HEK293 (cell line): Measurements from ENCODE around the gene KREMEN2.
A peak's percentile ranks its signal among the peaks of the same experiment; 100 is the strongest.

Experiments used
- EGR2 ChIP-seq: fragments of 450-650 bp; formaldehyde crosslinking; IDR thresholded peaks from 2 replicates; pipeline ENCODE4 v1.5.1; 2016; ENCODE audit warnings: low read depth, missing biosample characterization, missing genetic modification characterization
- KLF7 ChIP-seq: fragments of 450-650 bp; formaldehyde crosslinking; IDR thresholded peaks from 2 replicates; pipeline ENCODE4 v1.5.1; 2016; ENCODE audit warnings: missing biosample characterization, missing genetic modification characterization, borderline replicate concordance
- YY1 ChIP-seq: fragments of 450-650 bp; formaldehyde crosslinking; IDR thresholded peaks from 2 replicates; pipeline ENCODE4 v1.5.1; 2018; ENCODE audit warnings: missing biosample characterization, missing genetic modification characterization
- ZBTB17 ChIP-seq: fragments of 450-650 bp; formaldehyde crosslinking; IDR thresholded peaks from 2 replicates; pipeline ENCODE4 v1.5.1; 2016; ENCODE audit warnings: missing biosample characterization, missing genetic modification characterization
- ZEB2 ChIP-seq: fragments of 450-650 bp; formaldehyde crosslinking; IDR thresholded peaks from 2 replicates; pipeline ENCODE4 v1.5.1; 2016; ENCODE audit warnings: missing biosample characterization, missing genetic modification characterization
- ZNF121 ChIP-seq: fragments of 450-650 bp; formaldehyde crosslinking; IDR thresholded peaks from 2 replicates; pipeline ENCODE4 v1.5.1; 2016; ENCODE audit warnings: missing biosample characterization, missing genetic modification characterization
- ZNF146 ChIP-seq: fragments of 450-650 bp; formaldehyde crosslinking; IDR thresholded peaks from 2 replicates; pipeline ENCODE4 v1.5.1; 2016; ENCODE audit warnings: missing biosample characterization, missing genetic modification characterization
- ZNF155 ChIP-seq: fragments of 450-650 bp; formaldehyde crosslinking; IDR thresholded peaks from 2 replicates; pipeline ENCODE4 v1.5.1; 2016; ENCODE audit warnings: missing biosample characterization, missing genetic modification characterization
- ZNF23 ChIP-seq: fragments of 450-650 bp; formaldehyde crosslinking; IDR thresholded peaks from 2 replicates; pipeline ENCODE4 v1.5.1; 2016; ENCODE audit warnings: missing biosample characterization, missing genetic modification characterization, borderline replicate concordance
- ZNF239 ChIP-seq: fragments of 450-650 bp; formaldehyde crosslinking; IDR thresholded peaks from 2 replicates; pipeline ENCODE4 v1.5.1; 2016; ENCODE audit warnings: missing biosample characterization, missing genetic modification characterization
- ZNF248 ChIP-seq: fragments of 450-650 bp; formaldehyde crosslinking; IDR thresholded peaks from 2 replicates; pipeline ENCODE4 v1.5.1; 2017; ENCODE audit warnings: missing biosample characterization, missing genetic modification characterization
- ZNF423 ChIP-seq: fragments of 450-650 bp; formaldehyde crosslinking; IDR thresholded peaks from 2 replicates; pipeline ENCODE4 v1.5.1; 2016; ENCODE audit warnings: missing biosample characterization, missing genetic modification characterization
- ZNF473 ChIP-seq: fragments of 450-650 bp; formaldehyde crosslinking; IDR thresholded peaks from 2 replicates; pipeline ENCODE4 v1.5.1; 2017; ENCODE audit warnings: missing biosample characterization, missing genetic modification characterization
- ZNF514 ChIP-seq: fragments of 450-650 bp; formaldehyde crosslinking; IDR thresholded peaks from 2 replicates; pipeline ENCODE4 v1.5.1; 2016; ENCODE audit warnings: missing biosample characterization, missing genetic modification characterization
- ZNF530 ChIP-seq: fragments of 450-650 bp; formaldehyde crosslinking; IDR thresholded peaks from 2 replicates; pipeline ENCODE4 v1.5.1; 2016; ENCODE audit warnings: low read depth, missing biosample characterization, missing genetic modification characterization
- ZNF585B ChIP-seq: fragments of 450-650 bp; formaldehyde crosslinking; IDR thresholded peaks from 2 replicates; pipeline ENCODE4 v1.5.1; 2016; ENCODE audit warnings: missing biosample characterization, missing genetic modification characterization
- ZNF654 ChIP-seq: fragments of 450-650 bp; formaldehyde crosslinking; IDR thresholded peaks from 2 replicates; pipeline ENCODE4 v1.5.1; 2016; ENCODE audit warnings: low read depth, missing biosample characterization, missing genetic modification characterization
- TF ChIP-seq, protein P1 (sequence below): fragments of 450-650 bp; IDR thresholded peaks from 2 replicates; pipeline ENCODE4 v1.5.1; 2018; ENCODE audit warnings: missing biosample characterization, missing genetic modification characterization
- TF ChIP-seq, protein P2 (sequence below): fragments of 450-650 bp; formaldehyde crosslinking; conservative IDR thresholded peaks from 2 replicates; pipeline ENCODE4 v1.5.1; 2016; ENCODE audit warnings: low read depth, missing biosample characterization, missing genetic modification characterization
- TF ChIP-seq, protein P3 (sequence below): fragments of 450-650 bp; formaldehyde crosslinking; IDR thresholded peaks from 2 replicates; pipeline ENCODE4 v1.5.1; 2016; ENCODE audit warnings: missing biosample characterization, missing genetic modification characterization
- TF ChIP-seq, protein P4 (sequence below): fragments of 450-650 bp; formaldehyde crosslinking; IDR thresholded peaks from 2 replicates; pipeline ENCODE4 v1.5.1; 2016; ENCODE audit warnings: missing biosample characterization, missing genetic modification characterization
- TF ChIP-seq, protein P5 (sequence below): fragments of 450-650 bp; formaldehyde crosslinking; IDR thresholded peaks from 2 replicates; pipeline ENCODE4 v1.5.1; 2017; ENCODE audit warnings: missing biosample characterization, missing genetic modification characterization
- TF ChIP-seq, protein P6 (sequence below): fragments of 450-650 bp; formaldehyde crosslinking; IDR thresholded peaks from 2 replicates; pipeline ENCODE4 v1.5.1; 2016; ENCODE audit warnings: missing biosample characterization, missing genetic modification characterization

Gene KREMEN2

DNA sequence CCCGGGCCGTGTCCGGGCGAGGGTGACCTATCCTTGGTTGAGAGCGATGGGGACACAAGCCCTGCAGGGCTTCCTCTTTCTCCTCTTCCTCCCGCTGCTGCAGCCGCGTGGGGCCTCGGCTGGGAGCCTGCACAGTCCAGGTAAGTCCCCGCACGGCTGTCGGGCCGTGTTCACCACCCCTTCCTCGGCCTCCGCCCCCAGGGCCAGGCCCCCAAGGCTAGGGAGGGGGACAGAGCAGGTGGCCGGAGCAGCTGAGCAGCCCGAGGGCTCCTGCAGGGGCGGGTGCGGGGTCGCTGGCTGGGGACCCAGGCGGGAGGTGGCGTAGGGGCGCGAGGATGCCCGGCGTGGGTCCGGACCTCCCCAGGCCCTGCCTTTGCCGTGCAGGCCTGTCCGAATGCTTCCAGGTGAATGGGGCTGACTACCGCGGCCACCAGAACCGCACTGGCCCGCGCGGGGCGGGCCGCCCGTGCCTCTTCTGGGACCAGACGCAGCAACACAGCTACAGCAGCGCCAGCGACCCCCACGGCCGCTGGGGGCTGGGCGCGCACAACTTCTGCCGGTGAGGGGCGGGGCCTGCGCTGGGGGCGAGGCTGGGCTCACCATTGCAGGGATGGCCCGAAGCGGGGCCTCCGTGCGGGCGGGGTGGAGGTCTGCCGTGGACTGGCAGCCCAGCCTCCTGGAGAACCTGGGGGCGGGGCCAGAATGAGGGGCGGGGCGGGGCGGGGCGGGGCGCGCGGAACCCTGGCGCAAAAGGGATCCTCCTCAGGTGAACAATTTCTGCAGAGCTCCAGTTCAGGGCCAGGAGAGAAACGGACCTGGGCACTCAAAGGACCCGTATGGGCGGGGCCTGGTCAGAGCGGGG lies 631 bp downstream of the KREMEN2 start (continued):
- TF ChIP-seq ZBTB17 (no peak), ZNF473 (tag by site-specific recombination) (no peak), EGR2 (tag by site-specific recombination) (peak; percentile 31; the same call in 1 of the 2 replicates), ZNF146 (tag by site-specific recombination) (no peak), ZNF423 (tag by site-specific recombination) (no peak), ZEB2 (tag by site-specific recombination) (peak; percentile 74), ZNF585B (tag by site-specific recombination) (no peak), ZNF121 (tag by site-specific recombination) (no peak), YY1 (tag by site-specific recombination) (no peak), ZNF514 (tag by site-specific recombination) (no peak), ZNF155 (no peak), ZNF23 (no peak), KLF7 (tag by site-specific recombination) (no peak), ZNF654 (no peak), ZNF530 (tag by site-specific recombination) (no peak), ZNF239 (tag by site-specific recombination) (no peak), ZNF248 (tag by site-specific recombination) (no peak)
- TF ChIP-seq, protein P1, sequence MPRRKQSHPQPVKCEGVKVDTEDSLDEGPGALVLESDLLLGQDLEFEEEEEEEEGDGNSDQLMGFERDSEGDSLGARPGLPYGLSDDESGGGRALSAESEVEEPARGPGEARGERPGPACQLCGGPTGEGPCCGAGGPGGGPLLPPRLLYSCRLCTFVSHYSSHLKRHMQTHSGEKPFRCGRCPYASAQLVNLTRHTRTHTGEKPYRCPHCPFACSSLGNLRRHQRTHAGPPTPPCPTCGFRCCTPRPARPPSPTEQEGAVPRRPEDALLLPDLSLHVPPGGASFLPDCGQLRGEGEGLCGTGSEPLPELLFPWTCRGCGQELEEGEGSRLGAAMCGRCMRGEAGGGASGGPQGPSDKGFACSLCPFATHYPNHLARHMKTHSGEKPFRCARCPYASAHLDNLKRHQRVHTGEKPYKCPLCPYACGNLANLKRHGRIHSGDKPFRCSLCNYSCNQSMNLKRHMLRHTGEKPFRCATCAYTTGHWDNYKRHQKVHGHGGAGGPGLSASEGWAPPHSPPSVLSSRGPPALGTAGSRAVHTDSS, result peak; percentile 75
- TF ChIP-seq, protein P2, sequence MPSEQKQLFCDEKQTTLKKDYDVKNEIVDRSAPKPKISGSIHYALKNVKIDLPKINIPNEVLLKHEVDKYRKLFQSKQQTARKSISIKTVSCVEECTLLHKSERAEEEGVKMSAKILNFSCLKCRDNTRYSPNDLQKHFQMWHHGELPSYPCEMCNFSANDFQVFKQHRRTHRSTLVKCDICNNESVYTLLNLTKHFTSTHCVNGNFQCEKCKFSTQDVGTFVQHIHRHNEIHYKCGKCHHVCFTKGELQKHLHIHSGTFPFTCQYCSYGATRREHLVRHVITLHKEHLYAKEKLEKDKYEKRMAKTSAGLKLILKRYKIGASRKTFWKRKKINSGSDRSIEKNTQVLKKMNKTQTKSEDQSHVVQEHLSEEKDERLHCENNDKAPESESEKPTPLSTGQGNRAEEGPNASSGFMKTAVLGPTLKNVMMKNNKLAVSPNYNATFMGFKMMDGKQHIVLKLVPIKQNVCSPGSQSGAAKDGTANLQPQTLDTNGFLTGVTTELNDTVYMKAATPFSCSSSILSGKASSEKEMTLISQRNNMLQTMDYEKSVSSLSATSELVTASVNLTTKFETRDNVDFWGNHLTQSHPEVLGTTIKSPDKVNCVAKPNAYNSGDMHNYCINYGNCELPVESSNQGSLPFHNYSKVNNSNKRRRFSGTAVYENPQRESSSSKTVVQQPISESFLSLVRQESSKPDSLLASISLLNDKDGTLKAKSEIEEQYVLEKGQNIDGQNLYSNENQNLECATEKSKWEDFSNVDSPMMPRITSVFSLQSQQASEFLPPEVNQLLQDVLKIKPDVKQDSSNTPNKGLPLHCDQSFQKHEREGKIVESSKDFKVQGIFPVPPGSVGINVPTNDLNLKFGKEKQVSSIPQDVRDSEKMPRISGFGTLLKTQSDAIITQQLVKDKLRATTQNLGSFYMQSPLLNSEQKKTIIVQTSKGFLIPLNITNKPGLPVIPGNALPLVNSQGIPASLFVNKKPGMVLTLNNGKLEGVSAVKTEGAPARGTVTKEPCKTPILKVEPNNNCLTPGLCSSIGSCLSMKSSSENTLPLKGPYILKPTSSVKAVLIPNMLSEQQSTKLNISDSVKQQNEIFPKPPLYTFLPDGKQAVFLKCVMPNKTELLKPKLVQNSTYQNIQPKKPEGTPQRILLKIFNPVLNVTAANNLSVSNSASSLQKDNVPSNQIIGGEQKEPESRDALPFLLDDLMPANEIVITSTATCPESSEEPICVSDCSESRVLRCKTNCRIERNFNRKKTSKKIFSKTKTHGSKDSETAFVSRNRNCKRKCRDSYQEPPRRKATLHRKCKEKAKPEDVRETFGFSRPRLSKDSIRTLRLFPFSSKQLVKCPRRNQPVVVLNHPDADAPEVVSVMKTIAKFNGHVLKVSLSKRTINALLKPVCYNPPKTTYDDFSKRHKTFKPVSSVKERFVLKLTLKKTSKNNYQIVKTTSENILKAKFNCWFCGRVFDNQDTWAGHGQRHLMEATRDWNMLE (tag by site-specific recombination), result no peak
- TF ChIP-seq, protein P3, sequence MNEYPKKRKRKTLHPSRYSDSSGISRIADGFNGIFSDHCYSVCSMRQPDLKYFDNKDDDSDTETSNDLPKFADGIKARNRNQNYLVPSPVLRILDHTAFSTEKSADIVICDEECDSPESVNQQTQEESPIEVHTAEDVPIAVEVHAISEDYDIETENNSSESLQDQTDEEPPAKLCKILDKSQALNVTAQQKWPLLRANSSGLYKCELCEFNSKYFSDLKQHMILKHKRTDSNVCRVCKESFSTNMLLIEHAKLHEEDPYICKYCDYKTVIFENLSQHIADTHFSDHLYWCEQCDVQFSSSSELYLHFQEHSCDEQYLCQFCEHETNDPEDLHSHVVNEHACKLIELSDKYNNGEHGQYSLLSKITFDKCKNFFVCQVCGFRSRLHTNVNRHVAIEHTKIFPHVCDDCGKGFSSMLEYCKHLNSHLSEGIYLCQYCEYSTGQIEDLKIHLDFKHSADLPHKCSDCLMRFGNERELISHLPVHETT (tag by site-specific recombination), result no peak
- TF ChIP-seq, protein P4, sequence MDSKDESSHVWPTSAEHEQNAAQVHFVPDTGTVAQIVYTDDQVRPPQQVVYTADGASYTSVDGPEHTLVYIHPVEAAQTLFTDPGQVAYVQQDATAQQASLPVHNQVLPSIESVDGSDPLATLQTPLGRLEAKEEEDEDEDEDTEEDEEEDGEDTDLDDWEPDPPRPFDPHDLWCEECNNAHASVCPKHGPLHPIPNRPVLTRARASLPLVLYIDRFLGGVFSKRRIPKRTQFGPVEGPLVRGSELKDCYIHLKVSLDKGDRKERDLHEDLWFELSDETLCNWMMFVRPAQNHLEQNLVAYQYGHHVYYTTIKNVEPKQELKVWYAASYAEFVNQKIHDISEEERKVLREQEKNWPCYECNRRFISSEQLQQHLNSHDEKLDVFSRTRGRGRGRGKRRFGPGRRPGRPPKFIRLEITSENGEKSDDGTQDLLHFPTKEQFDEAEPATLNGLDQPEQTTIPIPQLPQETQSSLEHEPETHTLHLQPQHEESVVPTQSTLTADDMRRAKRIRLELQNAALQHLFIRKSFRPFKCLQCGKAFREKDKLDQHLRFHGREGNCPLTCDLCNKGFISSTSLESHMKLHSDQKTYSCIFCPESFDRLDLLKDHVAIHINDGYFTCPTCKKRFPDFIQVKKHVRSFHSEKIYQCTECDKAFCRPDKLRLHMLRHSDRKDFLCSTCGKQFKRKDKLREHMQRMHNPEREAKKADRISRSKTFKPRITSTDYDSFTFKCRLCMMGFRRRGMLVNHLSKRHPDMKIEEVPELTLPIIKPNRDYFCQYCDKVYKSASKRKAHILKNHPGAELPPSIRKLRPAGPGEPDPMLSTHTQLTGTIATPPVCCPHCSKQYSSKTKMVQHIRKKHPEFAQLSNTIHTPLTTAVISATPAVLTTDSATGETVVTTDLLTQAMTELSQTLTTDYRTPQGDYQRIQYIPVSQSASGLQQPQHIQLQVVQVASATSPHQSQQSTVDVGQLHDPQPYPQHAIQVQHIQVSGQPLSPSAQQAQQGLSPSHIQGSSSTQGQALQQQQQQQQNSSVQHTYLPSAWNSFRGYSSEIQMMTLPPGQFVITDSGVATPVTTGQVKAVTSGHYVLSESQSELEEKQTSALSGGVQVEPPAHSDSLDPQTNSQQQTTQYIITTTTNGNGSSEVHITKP, result peak; percentile 66
- TF ChIP-seq, protein P5, sequence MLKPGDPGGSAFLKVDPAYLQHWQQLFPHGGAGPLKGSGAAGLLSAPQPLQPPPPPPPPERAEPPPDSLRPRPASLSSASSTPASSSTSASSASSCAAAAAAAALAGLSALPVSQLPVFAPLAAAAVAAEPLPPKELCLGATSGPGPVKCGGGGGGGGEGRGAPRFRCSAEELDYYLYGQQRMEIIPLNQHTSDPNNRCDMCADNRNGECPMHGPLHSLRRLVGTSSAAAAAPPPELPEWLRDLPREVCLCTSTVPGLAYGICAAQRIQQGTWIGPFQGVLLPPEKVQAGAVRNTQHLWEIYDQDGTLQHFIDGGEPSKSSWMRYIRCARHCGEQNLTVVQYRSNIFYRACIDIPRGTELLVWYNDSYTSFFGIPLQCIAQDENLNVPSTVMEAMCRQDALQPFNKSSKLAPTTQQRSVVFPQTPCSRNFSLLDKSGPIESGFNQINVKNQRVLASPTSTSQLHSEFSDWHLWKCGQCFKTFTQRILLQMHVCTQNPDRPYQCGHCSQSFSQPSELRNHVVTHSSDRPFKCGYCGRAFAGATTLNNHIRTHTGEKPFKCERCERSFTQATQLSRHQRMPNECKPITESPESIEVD (tag by site-specific recombination), result no peak
- TF ChIP-seq, protein P6, sequence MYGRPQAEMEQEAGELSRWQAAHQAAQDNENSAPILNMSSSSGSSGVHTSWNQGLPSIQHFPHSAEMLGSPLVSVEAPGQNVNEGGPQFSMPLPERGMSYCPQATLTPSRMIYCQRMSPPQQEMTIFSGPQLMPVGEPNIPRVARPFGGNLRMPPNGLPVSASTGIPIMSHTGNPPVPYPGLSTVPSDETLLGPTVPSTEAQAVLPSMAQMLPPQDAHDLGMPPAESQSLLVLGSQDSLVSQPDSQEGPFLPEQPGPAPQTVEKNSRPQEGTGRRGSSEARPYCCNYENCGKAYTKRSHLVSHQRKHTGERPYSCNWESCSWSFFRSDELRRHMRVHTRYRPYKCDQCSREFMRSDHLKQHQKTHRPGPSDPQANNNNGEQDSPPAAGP (tag by site-specific recombination), result peak; percentile 55
